ENCODE data around the gene CDKN2B. TPM values are rescaled to one million over a fixed set of nuclear protein-coding genes. Genes with fewer than 3 reads are reported as not detected.

Gene CDKN2B
- total RNA-seq, 1 experiment from 2014 or later: 0.05 TPM

GRCh38 chr9:21969011-21969940, 39.8 kb downstream of the CDKN2B start:
- CTCF ChIA-PET: no interaction called here
- BruUV-seq (replicated peaks): no TSS peak
- POLR2A ChIA-PET: no interaction called here
- TF ChIP-seq POLR2AphosphoS5 (IDR thresholded peaks at IDR 0.05; ENCODE audit: low read depth, low read length) (no peak), CTCF (IDR thresholded peaks at IDR 0.05) (no peak), SIN3A (IDR thresholded peaks at IDR 0.05; ENCODE audit: borderline replicate concordance, insufficient read depth, low read depth, low read length) (no peak), TCF7L2 (IDR thresholded peaks at IDR 0.05; ENCODE audit: low read depth, low read length) (no peak), REST (IDR thresholded peaks at IDR 0.05; ENCODE audit: insufficient read depth in 1 of 2, low read depth in 2 of 2, low read length in 1 of 2) (no peak)
- Histone ChIP-seq H3K27ac (ENCODE audit: low read length) (no peak overlapping the region), H3K27me3 (ENCODE audit: control insufficient read depth, insufficient read depth, low read length) (no peaks in the 10 kb centered on the region), H3K36me3 (ENCODE audit: control insufficient read depth, insufficient read depth, low read length) (no peaks in the 10 kb centered on the region), H3K4me1 (ENCODE audit: control insufficient read depth, insufficient read depth, low read length) (no peaks in the 10 kb centered on the region), H3K9me3 (ENCODE audit: control insufficient read depth, insufficient read depth, low read depth, low read length) (no peaks in the 10 kb centered on the region), H3K4me3 (ENCODE audit: low read depth in 2 of 2, low read length in 2 of 2) (no peak overlapping the region)
- intact Hi-C loops (cut with micrococcal nuclease; ENCODE audit: unreplicated experiment) (no loop called here), in situ Hi-C loops (cut with HindIII; ENCODE audit: low pct_unique_long_range_greater_than_20kb, low sequenced_read_pairs) (no loop called here)
- ATAC-seq (no peak), DNase-seq (ENCODE audit: low read depth, low spot score) (no peak)

GRCh38 chr9:21968331-21969010, 40.6 kb downstream of the CDKN2B start:
- H3K4me3 ChIP-seq (ENCODE audit: low read depth in 2 of 2, low read length in 2 of 2): no peak overlapping the region
- DNase-seq (ENCODE audit: low read depth, low spot score) (no peak), ATAC-seq (no peak)
- in situ Hi-C loops (cut with HindIII; ENCODE audit: low pct_unique_long_range_greater_than_20kb, low sequenced_read_pairs): no loop called here
- intact Hi-C loops (cut with micrococcal nuclease; ENCODE audit: unreplicated experiment): no loop called here
- no TSS peak for BruUV-seq (replicated peaks)
- H3K27me3 ChIP-seq (ENCODE audit: control insufficient read depth, insufficient read depth, low read length): no peaks in the 10 kb centered on the region
- CTCF ChIA-PET: no interaction called here
- H3K36me3 ChIP-seq (ENCODE audit: control insufficient read depth, insufficient read depth, low read length): no peaks in the 10 kb centered on the region
- TF ChIP-seq SIN3A (IDR thresholded peaks at IDR 0.05; ENCODE audit: borderline replicate concordance, insufficient read depth, low read depth, low read length) (no peak), CTCF (IDR thresholded peaks at IDR 0.05) (no peak), POLR2AphosphoS5 (IDR thresholded peaks at IDR 0.05; ENCODE audit: low read depth, low read length) (no peak)
- POLR2A ChIA-PET: no interaction called here
- no peak overlapping the region for H3K27ac ChIP-seq (ENCODE audit: low read length)
- no peaks in the 10 kb centered on the region for H3K4me1 ChIP-seq (ENCODE audit: control insufficient read depth, insufficient read depth, low read length)
- no peaks in the 10 kb centered on the region for H3K9me3 ChIP-seq (ENCODE audit: control insufficient read depth, insufficient read depth, low read depth, low read length)
